ENCODE data around the gene PARVB.

GRCh38 chr22:44175676-44176075 is 151.6 kb downstream of the PARVB start:
- TF ChIP-seq CTCF (optimal IDR thresholded peaks at IDR 0.05 in 1 of 3, IDR thresholded peaks at IDR 0.05 in 1 of 3, conservative IDR thresholded peaks at IDR 0.05 in 1 of 3; ENCODE audit: extremely low read depth in 1 of 3, insufficient read depth in 2 of 3, low read length in 3 of 3) (no peak), EZH2 (IDR thresholded peaks at IDR 0.05; ENCODE audit: low read length) (no peak)
